HG03521 (cell line): ENCODE data around the gene KCTD3.

Experiments
- ATAC-seq: cut with Tn5 transposase; IDR thresholded peaks from one replicate; pipeline ENCODE4 v1.9.1; 2021; ENCODE audit warnings: mild to moderate bottlenecking, moderate library complexity; ENCODE audit not compliant: unreplicated experiment

Gene KCTD3

GRCh38 chr1:215650446-215651149 is 83.5 kb downstream of the KCTD3 start:
- no peak for ATAC-seq

- ATAC-seq = no peak
Measured at GRCh38 chr1:215651867-215652266, 84.8 kb downstream of the KCTD3 start.

GRCh38 chr1:215652371-215652770 is 85.3 kb downstream of the KCTD3 start:
- ATAC-seq = no peak

- no peak for ATAC-seq
Measured at GRCh38 chr1:215657047-215657446, 89.9 kb downstream of the KCTD3 start.

GRCh38 chr1:215660259-215660658 is 93.2 kb downstream of the KCTD3 start:
- ATAC-seq = no peak

GRCh38 chr1:215661033-215661432 is 93.9 kb downstream of the KCTD3 start:
- no peak for ATAC-seq

DNA sequence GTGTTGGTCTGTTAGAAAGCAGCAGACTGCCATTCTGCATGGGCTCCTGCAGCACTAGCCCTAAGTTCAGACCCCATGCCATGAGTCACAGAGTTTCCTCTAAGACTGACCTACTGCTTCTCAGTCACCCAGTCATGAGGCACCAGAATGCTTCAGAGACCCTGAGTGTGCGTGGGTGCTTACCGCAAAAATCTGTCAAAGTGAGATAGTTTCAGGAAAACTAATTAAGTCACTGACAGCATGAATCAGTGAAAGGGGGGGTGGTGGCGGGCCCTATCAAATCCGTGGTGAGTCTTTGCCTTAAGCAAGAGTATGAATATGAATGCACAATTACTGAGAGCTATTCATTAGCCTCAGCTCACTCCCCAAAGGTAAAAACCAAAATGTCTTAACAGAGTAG is 98.1 kb downstream of the KCTD3 start:
- ATAC-seq = no peak

- ATAC-seq = no peak
Measured at GRCh38 chr1:215667761-215668160, 100.7 kb downstream of the KCTD3 start.

- no peak for ATAC-seq
Measured at GRCh38 chr1:215669806-215670491, 102.8 kb downstream of the KCTD3 start.
